GM12891 (cell line): ENCODE data around the gene CFAP47.
"Not testable (repeated sequence)": the region's sequence is repeated elsewhere in the genome, so short reads cannot be mapped to it uniquely, and the experiment has no call there.

Source experiments
- PAX5 ChIP-seq: IDR thresholded peaks from 2 replicates; pipeline ENCODE4 v1.6.1; 2011; ENCODE audit warnings: low read length, moderate library complexity, mild to moderate bottlenecking; ENCODE audit not compliant: insufficient read depth, severe bottlenecking
- POLR2A ChIP-seq: IDR thresholded peaks from 2 replicates; pipeline ENCODE4 v1.6.1; 2011; ENCODE audit warnings: low read depth, low read length, control low read depth
- POLR2AphosphoS5 ChIP-seq: IDR thresholded peaks from 2 replicates; pipeline ENCODE4 v1.6.1; 2011; ENCODE audit warnings: low read depth, low read length, control low read depth
- POU2F2 ChIP-seq: IDR thresholded peaks from 2 replicates; pipeline ENCODE4 v1.6.1; 2011; ENCODE audit warnings: low read depth, mild to moderate bottlenecking, control low read depth, low read length, moderate library complexity
- SPI1 ChIP-seq: IDR thresholded peaks from 2 replicates; pipeline ENCODE4 v1.6.1; 2011; ENCODE audit warnings: low read depth, low read length, control low read depth
- TAF1 ChIP-seq: IDR thresholded peaks from 2 replicates; pipeline ENCODE4 v1.6.1; 2011; ENCODE audit warnings: low read depth, low read length, control low read depth

DNA sequence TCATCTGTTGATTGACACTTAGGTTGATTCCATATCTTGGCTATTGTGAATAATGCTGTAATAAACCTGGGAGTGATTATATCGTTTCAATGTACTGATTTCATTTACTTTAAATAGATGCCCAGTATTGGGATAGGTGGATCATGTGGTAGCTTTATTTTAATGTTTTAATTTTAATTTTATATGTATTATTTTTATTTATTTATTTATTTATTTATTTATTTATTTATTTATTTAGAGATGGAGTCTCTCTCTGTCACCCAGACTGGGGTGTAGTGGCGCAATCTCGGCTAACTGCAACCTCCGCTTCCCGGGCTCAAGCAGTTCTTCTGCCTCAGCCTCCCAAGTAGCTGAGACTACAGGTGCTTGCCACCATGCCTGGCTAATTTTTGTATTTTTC lies 155.5 kb downstream of the CFAP47 start:
- not testable (repeated sequence) for TF ChIP-seq POLR2AphosphoS5, TAF1, POLR2A, SPI1, PAX5, POU2F2
